Stimulated activated CD4-positive, alpha-beta T cell treated with anti-CD3 and anti-CD28 coated beads, Interleukin-2, amount 100 ng/mL, for 4 hours (primary cell): ENCODE data around the gene LRRC28.

Experiments
- DNase-seq: peaks from one replicate; pipeline ENCODE4 v3.0.0-alpha.2; 2020; ENCODE audit warnings: low read depth

The LRRC28 gene

DNA sequence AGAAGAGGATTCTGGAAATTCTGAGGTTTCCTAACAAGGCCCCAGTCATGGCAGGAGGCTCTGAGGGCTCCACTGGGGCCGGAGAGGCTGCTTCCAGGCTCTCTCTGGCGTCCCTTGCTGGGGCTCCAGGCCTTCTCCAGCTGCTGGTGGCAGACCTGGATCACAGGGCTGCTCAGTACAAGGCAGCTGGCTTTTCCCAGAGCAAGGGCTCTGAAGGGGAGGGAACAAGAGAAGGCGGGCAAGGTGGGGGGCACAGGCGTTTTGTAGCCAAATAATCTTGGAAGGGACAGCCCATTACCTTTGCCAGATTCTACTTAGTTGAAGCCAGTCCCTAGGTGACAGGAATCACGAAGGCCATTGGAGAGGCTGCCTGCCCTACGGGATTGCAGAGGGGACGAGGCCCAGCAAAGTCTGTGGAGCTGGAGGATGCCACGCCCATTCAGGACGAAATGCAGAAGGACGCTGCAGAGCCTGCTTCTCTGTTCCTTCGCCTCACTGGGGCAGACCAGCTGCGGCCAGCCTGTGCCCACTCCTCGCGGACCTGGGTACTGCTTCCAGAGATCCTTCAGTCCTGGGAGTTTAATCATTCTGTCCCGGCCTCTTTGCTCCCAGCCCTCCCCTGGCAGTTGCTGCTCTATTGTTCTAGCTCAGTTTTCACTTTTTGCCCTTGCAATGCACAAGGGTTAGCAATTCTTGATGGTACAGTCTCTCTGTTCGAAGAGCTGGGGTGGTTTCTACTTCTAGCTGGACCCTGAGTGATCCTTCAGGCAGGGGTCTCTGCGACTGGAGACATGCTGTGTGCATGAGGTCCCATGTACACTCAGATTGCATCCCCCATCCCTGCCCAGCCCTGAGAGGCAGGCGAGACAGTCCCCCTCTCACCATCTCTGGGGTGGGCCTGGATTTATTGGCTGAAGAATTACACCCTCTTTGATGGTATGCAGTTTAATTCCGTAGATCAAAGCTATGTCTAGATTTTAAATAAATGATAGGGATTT, 165.2 kb downstream of the LRRC28 start:
- no peak for DNase-seq

DNA sequence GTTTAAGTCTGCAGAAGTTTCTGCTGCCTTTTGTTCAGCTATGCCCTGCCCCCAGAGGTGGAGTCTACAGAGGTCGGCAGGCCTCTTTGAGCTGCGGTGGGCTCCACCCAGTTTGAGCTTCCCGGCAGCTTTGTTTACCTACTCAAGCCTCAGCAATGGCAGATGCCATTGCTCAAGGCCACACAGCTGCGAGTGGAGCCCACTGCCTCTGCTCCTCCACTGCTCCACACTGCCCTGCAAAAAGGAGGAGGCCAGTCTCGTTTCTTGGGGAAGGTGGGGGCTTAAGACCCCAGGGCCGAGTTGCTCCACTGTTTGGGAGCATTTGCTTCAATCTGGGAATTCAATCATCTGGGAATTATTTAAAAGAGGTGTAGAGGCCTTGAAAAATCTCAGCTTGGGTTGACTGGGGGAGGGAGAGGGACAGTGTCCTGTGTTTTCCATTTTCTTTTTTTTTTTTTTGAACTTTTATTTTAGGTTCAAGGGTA, 169.9 kb downstream of the LRRC28 start:
- no peak for DNase-seq

DNA sequence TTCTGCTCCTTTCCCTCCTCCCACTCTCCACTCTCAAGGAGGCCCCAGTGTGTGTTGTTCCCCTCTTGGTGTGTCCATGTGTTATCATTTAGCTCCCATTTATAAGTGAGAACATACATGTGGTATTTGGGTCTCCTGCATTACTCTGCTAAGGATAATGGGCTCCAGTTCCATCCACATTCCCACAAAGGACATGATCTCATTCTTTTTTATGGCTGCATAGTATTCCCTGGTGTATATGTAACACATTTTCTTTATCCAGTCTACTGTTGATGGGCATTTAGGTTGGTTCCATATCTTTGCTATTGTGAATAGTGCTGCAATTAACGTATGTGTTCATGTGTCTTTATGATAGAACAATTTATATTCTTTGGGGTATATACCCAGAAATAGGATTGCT, 170.5 kb downstream of the LRRC28 start:
- DNase-seq: no peak

DNA sequence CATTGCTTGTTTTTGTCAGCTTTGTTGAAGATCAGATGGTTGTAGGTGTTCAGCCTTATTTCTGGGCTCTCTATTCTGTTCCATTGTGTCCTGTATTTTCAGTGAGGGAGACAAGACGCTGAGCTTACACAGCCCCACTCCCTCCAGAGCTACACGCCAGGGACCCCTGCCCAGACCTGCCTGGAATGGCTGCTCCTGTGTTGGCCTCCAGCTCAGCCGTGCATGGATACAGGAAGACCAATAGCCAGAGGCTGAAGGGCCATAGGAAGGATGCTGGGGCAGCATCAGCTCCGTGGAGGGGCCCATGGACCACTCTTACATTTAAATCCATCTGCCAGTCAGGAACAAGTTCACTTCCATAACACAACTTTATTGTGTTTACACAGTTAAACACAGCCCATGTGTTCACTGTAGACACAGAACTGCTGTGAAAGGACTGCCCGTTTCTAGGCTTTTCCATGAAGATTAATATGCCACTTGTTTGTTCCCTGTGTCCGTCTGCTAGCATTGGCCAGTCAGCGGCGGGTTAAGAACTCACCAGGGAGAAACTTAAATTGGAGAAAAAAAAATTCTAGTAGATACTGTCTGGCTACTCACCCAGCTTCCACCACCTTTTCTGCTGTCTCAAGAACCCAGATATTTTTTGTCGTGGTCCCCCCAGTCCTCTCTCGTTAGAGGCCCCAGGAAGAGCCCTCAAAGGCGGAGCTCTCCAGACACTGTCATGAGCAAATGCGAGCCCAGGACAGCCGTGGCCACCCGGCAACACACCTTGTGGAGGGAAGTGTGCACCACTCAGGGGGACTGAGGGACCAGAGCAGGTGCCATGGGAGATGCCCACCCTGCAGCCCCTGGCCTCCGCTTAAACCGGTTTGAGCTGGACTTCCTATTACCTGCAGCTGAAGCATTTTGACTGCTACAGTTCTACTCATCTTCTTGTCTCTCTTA, 172.2 kb downstream of the LRRC28 start:
- no peak for DNase-seq

DNA sequence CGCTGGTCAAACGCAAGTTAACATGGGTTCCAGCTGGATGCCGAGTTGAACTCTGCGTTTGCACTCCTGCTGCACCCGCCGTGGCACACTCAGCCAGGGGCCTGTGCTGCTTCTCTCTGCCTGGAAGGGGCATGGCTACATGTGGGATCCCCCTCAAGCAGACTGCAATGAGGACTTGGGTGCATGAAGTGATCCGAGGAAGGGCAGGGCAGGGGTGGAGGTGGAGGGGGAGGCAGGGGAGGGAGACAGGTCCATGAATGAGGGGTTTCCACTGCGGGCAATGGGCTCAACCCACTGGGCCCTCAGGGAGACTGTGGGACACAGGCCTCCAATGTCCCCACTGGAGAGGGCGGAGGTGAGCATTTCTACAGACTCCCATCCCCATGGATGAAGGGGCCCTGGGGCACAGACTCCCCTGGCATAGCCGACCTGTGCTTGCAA, 172.9 kb downstream of the LRRC28 start:
- no peak for DNase-seq

DNA sequence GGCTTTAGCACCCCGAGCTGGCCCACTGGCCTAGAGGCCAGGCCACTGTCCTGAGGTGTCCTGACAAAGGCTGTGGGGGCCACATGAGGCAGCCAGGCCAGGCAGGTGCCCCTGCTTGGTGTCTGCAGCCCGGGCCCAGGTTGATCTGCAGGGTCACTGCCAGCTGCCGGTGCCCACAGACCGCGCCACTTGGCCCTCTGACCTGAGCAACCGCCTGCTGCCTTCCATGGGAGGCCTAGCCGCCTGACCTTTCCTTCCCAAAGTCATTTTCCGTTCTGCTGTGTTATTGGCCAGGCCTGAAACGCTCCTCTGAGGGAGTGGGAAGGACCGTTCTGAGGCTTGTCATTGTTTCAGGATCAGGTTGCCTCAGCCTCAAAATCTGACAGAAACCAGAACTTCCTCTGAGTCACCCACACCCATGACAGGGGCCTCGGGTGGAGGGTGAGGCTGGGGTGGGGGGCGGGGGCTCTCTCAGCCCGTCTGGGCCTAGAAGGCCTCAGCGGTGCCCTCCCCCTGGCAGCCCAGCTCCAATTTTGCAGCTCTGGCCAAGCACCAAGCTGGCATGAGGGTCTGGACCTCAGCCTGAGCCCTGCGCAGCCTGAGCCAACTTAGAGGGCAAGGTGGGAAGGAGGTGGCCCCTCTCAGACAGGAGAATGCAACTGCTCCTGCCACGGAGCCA, 173.8 kb downstream of the LRRC28 start:
- peak; percentile 54 for DNase-seq

DNA sequence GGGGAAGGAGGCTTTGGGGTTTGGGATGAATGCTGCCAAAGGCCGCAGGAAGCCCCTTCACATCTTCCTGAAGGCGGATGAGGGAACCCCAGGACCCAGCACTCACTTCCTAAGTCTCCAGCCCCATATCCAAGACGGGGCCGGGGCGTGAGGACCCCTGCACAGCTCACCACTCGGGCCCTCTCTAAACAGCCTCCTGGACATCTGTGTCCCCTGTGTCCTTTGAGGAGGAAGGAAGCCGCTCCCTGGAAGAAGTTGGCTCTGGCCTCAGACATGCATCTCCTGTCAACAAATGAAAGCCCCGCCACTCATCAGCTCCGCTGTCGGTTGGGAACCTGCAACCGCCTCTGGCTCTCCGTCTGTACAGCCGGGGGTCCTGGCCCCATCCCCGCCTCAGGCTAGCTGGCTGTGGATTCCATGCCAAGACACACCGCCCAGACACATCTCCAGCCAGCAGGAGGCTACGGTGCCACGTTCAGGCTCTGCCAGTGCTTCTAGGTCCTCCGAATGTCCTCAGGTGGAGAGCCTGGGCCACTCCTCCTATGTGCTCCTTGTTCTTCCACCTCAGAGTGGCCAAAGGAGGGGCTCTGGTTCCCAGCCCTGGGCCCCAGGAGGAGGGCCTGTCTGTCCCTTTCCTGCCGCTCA, 174.5 kb downstream of the LRRC28 start:
- DNase-seq: no peak

DNA sequence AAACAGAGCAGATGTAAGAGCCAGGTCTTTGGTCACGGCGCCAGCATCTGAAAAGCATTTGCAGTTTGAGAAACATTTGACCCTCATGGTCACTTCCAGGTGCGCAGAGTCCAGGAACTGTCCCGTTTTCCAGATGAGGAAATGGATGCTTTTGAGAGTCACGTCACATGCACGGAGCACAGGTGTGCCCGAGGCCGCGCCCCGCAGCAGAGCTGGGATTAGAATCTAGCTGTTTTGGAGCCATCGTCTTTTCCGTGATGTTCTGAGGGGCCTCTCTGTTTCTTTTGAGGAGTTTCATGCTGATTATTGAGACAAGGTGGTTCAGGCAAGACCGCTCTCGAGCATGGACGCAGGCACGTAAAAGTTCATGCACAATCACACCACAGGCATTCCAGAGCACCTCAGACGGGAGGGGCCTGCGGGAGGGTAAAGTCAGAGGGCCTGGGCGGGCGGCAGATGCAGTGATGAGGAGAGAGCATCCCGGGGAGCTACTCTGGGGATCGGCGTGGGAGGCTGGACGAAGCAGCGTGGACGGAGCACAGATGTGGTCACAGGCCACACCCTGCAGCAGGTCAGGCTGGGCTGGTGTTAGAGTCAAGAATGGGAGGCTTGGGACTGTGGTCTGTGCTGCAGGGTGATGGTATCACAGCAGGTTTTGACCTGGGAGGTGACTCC, 175.3 kb downstream of the LRRC28 start:
- DNase-seq: no peak

DNA sequence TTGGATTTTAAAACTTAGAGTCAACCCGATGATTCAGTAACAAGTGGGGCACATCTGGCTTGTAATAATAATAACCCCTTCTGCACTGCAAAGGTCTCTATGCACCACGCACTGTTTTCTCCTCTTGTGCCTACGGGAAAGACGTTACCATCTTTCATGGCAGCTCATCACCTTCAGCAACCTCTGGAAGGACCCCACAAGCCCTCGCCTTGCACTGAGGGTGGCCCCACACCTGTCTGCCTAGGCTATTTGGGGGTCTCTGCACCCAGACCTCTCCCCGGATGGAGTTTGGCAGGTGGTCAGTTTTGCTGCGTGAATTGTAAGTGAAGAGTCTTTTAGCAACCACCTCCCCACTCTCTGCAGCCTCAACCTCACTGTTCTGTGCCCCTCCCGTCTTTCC, 175.9 kb downstream of the LRRC28 start:
- no peak for DNase-seq

DNA sequence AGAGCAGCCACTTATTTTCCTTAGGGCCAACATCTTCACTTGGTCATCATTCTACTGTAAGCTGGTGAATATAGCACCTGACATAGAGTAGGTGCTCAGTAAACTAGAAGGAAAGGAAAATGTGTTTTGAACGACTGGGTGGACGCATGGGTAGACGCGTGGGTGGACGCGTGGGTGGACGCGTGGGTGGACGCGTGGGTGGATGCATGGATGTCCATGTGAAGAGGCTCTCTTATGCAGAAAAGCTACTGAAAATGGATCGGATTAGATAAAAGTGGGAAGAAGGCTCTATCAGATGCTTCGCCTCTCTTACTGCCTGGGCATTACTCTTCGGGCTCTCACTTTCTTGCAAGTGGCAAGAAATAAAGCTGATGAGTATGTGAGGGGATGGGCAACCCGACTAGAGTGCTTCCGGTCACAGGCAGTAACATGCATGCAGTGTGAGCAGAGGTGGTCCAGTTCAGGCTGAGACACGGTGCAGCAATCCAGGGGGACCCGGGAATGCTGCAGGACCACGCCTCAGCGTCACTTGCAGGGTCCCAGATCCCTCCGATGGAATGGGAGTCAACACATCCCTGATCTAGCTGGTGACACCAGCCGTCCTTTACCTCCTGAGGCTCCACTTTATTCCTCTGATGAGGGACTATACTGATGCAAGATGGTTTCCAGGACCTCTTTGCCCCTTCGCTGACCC, 176.5 kb downstream of the LRRC28 start:
- DNase-seq: no peak

DNA sequence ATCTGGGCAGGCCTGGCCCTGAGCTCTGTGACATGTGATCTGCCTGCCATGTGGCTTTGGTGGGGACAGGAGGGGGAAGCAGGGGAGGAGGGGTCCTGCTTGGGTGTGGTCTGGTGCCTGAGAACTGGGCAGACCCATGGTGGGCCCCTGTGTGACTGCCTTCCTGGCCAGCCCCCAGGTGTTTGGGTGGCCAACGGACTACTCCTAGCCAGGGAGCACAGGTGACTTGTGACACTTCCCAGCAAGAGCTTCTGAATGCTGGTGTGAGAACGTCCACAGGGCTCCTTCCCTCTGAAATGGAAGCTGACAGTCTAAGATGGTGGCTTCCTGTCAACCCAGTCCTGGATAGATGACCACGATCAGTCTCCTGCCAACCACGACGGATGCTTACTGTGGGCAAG, 178.4 kb downstream of the LRRC28 start:
- no peak for DNase-seq

DNA sequence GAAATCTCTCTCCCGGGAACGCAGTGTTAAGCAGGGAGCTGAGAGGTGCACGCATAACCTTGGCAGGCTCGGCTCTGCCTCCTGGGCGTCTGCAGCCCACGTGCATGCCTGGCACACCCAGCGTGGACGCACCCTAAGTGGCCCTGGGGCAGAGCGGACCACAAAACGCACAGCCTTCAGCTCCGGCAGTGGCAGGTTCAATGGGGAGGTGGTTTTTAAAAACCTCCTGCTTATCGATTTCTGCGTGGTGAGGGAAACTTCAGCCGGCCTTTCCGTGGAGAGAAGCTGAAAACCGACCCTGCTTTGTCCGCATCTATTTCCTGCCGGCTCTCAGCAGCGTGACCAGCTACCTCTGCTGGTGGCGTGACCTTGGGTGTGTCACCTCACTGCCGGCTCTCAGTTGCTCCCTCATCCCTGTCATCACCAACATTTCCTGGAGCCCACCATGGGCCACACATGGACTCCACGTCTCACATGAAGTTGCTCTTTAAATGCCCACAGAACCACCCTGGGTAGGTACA, 179.7 kb downstream of the LRRC28 start:
- no peak for DNase-seq

DNA sequence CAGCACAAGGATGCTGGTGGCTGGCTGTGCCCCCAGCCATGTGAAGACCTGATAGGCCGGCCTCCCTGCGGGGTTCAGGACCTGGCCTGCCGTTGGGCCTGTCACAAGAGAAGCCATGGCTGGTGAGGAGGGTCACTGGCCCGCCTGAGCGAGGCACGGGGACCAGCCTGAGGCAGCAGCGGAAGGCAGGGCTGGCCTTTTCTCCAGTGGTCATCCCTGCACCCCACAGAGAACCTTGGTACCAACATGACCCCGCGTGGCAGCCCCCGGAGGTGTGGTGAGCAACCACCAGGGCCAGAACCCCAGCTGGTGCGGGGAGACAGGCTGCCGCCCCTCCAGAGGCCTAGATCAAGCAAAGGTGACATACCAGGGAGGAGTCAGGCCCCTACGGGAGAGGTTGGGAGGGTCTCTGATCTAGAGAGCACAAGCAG, 180.4 kb downstream of the LRRC28 start:
- no peak for DNase-seq

DNA sequence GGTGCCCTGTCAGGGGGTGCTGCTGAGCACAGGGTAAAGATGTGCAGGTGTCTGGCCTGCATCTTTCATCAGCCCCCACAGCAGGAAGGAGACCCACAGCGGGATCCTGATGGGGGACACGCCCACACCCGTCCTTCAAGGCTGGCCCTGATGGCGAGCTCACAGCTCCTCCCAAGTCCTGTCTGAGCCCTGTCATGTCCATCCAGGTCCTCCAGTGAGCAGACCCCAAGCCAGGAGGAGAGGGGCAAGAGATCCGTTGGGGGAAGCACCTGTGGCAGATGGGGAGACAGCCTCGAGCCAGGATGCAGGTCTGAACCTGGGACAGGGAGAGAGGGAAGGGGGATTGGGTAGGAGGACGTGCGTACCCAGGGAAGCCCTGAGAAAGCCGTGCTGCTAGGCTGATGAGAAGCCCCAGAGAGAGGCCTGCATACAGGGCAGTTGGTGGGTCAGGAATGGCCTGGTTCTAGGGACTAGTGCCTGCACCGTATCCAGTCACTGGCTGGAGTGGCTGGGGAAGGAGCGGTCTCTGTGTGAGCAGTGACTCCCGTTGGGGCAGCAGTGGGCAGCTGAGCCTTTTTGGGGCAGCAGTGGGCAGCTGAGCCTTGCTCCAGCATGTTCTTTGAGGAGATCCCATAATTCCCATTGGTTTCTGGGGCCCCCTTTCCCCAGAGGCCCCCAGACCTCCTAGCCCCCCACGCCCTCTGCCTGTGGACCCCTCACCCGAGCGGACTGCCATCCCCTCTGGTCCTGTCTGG, 181.2 kb downstream of the LRRC28 start:
- DNase-seq: no peak

DNA sequence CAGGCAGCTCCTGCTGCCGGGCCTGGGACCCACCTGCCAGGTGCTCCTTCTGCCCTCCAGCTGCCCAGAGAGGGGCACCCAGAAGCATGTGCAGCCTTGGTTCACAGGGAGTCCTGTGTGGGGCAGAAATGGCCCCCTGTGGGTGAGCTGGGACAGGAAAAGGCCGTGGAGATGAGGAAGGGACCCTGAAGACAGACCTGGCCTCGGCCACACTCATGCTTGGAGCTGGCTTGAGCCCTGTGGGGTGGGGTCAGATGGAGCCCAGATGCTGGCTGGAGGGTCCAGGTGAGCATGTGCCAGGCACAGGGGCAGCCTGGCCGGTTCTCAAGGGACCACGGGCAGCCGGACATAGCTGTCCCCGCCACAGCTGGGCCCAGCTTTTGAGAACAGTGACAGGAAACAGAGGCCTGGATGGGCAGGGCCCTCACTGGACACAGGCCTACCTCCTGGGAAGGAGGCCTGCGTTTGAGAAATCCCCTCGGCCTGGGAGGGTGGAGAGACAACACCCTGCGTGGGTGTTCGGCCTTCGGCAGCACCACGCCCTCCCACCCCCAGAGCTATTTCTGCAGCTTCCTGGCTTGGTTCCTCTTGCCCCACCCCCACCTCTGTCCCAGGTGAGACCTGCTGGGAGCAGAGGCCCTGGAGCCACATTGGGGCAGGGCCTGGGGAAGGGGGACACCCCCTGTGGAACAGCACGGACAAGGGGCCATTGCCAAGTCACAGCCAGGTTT, 181.9 kb downstream of the LRRC28 start:
- no peak for DNase-seq

DNA sequence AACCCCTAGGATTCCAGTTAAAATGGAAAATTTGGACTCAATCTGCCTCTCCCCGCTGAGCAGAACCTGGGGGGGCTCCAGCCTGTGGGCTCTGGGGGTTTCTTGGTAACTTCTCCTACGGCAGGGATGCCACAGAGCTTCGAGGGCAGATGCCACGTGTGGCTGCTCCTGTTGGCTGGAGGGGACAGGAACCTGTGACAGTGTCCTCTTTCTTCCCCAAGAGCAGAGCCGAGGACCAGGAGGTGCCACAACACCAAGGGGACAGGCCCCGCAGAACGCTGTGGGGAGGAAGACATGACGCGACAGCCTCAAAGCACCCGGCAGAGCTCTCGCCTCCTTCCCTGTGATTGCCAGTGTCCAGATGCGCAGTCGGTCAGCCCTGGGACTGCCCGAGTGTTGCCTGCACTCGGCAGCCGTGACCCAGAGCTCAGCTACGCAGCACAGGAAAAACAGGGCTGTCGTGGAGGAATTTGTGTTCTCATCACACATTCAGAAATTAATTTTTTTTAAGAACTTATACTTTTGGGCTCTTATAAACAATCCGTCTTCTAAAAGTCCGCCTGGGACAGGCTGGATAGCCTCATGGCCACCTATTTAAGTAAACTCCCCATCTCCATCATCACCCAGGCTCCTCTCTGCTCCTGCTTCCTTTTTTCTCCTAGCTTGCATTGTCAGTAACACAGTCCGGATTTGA, 182.6 kb downstream of the LRRC28 start:
- DNase-seq: no peak

DNA sequence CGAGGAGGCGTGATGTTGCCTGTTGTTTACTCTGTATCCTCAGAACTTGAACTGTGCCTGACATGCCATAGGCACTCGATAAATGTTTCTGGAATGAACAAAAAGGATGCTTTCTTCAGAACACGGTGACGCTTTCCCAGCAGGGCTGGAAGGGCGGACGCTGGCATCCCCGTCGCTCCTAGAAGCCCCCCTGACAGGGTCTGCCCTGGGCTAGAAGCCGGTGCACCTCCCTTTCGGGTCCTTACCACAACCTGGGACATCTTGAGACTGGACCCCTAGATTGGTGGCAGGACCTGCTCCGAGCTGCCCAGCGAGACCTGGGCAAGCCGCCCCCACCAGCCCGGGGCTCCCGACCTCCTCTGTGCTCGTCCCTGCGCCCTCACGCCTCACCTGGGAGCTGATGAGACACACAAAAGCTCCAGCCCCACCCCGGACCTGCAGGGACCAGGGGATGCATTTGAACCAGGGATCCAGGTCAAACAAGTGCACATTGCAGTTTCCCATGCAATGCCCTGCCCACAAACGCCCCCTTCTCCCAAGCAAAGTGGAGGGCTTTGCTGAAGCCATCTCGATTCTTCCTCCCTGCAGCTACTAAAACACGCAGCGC, 183.3 kb downstream of the LRRC28 start:
- no peak for DNase-seq
